GM19035 (cell line): ENCODE measurements around the gene FCN2.

Experiments
- ATAC-seq: cut with Tn5 transposase; IDR thresholded peaks from one replicate; pipeline ENCODE4 v1.9.1; 2021; ENCODE audit not compliant: unreplicated experiment

Gene FCN2

GRCh38 chr9:134868751-134869553 is 11.7 kb upstream of the FCN2 start:
- ATAC-seq: no peak

GRCh38 chr9:134869554-134870300 is 10.9 kb upstream of the FCN2 start:
- no peak for ATAC-seq

GRCh38 chr9:134870301-134870694 is 10.3 kb upstream of the FCN2 start:
- ATAC-seq: no peak

GRCh38 chr9:134870746-134871662 is 9.6 kb upstream of the FCN2 start:
- no peak for ATAC-seq

GRCh38 chr9:134871697-134872340 is 8.8 kb upstream of the FCN2 start:
- ATAC-seq: no peak

GRCh38 chr9:134872482-134873231 is 8.0 kb upstream of the FCN2 start:
- no peak for ATAC-seq

GRCh38 chr9:134875371-134875770 is 5.2 kb upstream of the FCN2 start:
- ATAC-seq: no peak

GRCh38 chr9:134877541-134877940 is 3.1 kb upstream of the FCN2 start:
- ATAC-seq: no peak

GRCh38 chr9:134879664-134880483 is 736 bp upstream of the FCN2 start:
- no peak for ATAC-seq

- no peak for ATAC-seq
Observed at GRCh38 chr9:134881313-134881670, 682 bp downstream of the FCN2 start.

- no peak for ATAC-seq
Observed at GRCh38 chr9:134882204-134882785, 1.7 kb downstream of the FCN2 start.

GRCh38 chr9:134883040-134883782 is 2.6 kb downstream of the FCN2 start:
- ATAC-seq: no peak

GRCh38 chr9:134884492-134884891 is 3.9 kb downstream of the FCN2 start:
- no peak for ATAC-seq

GRCh38 chr9:134885001-134885678 is 4.5 kb downstream of the FCN2 start:
- no peak for ATAC-seq

- ATAC-seq: no peak
Observed at GRCh38 chr9:134885679-134886412, 5.2 kb downstream of the FCN2 start.

- no peak for ATAC-seq
Observed at GRCh38 chr9:134886413-134886913, 5.9 kb downstream of the FCN2 start.

- ATAC-seq: no peak
Observed at GRCh38 chr9:134887219-134887618, 6.6 kb downstream of the FCN2 start.
